Esophagus squamous epithelium (tissue), 4 donors: ENCODE data around the gene VPS29.
"Not testable (repeated sequence)": the region's sequence is repeated elsewhere in the genome, so short reads cannot be mapped to it uniquely, and the experiment has no call there.

Experiments
- CTCF ChIP-seq, 6 experiments: fragments of 450-650 bp in 4 of 6; fragments of 200-600 bp in 2 of 6; sonication (generic) in 2 of 6; IDR thresholded peaks; one replicate each; pipeline ENCODE4 v1.5.1; 2016 to 2019; ENCODE audit warnings: antibody characterized with exemption in 6 of 6, mild to moderate bottlenecking in 4 of 6, moderate library complexity in 4 of 6
- POLR2A ChIP-seq, 4 donors: fragments of 450-650 bp; IDR thresholded peaks; one replicate each; pipeline ENCODE4 v1.6.1; 2017; ENCODE audit warnings: antibody characterized with exemption in 4 of 4, mild to moderate bottlenecking in 4 of 4, moderate library complexity in 3 of 4

- TF ChIP-seq POLR2A, CTCF (IDR thresholded peaks at IDR 0.05): not testable (repeated sequence)
Measured at GRCh38 chr12:110545259-110545658, 43.3 kb upstream of the VPS29 start.
